Gastrocnemius medialis (tissue), 4 donors: ENCODE data around the gene CHDH. TPM values are rescaled to one million over a fixed set of nuclear protein-coding genes. Genes with fewer than 3 reads are reported as not detected.

Source experiments
- ATAC-seq, 2 donors: fragments of 150-250 bp; one replicate each; pipeline ENCODE4 v1.9.1; 2016
- DNase-seq, 2 donors: peaks; one replicate each; pipeline ENCODE4 v3.0.0-alpha.2; 2019
- H3K27ac ChIP-seq, 4 donors: fragments of 200-600 bp; sonication (generic); 1 replicate in 1 of 4; 2 replicates in 3 of 4; pipeline ENCODE4 v1.5.1; 2016 to 2018; ENCODE audit warnings: mild to moderate bottlenecking in 2 of 4, moderate library complexity in 1 of 4
- H3K27me3 ChIP-seq, 3 donors: fragments of 200-600 bp; sonication (generic) in 2 of 3; 1 replicate in 1 of 3; 2 replicates in 2 of 3; pipeline versions ENCODE4 v1.5.1 to v1.6.0; 2016 to 2019; ENCODE audit warnings: mild to moderate bottlenecking in 1 of 3, moderate library complexity in 1 of 3
- H3K36me3 ChIP-seq, 2 donors: fragments of 200-600 bp; sonication (generic) in 1 of 2; one replicate each; pipeline ENCODE4 v1.5.1; 2017 to 2018
- H3K4me1 ChIP-seq, 2 donors: fragments of 200-600 bp; sonication (generic) in 1 of 2; one replicate each; pipeline ENCODE4 v1.5.1; 2016 to 2017; ENCODE audit warnings: mild to moderate bottlenecking in 2 of 2
- H3K4me3 ChIP-seq, 4 donors: fragments of 200-600 bp; sonication (generic) in 3 of 4; 1 replicate in 1 of 4; 2 replicates in 3 of 4; pipeline ENCODE4 v1.5.1; 2016 to 2019; ENCODE audit warnings: mild to moderate bottlenecking in 2 of 4
- H3K9me3 ChIP-seq, 3 donors: fragments of 200-600 bp; sonication (generic) in 2 of 3; 1 replicate in 1 of 3; 2 replicates in 2 of 3; pipeline ENCODE4 v1.5.1; 2016 to 2019
- CTCF ChIP-seq, 5 experiments: fragments of 450-650 bp in 3 of 5; fragments of 200-600 bp in 2 of 5; sonication (generic) in 2 of 5; IDR thresholded peaks in 4 of 5; conservative IDR thresholded peaks in 1 of 5; 1 replicate in 4 of 5; 2 replicates in 1 of 5; pipeline ENCODE4 v1.5.1; 2016 to 2019; ENCODE audit warnings: antibody characterized with exemption in 5 of 5, mild to moderate bottlenecking in 3 of 5, moderate library complexity in 3 of 5
- POLR2A ChIP-seq, 2 donors: fragments of 450-650 bp; IDR thresholded peaks; one replicate each; pipeline ENCODE4 v1.6.1; 2017; ENCODE audit warnings: antibody characterized with exemption in 2 of 2, mild to moderate bottlenecking in 2 of 2, moderate library complexity in 2 of 2
- in situ Hi-C, 4 donors: fragments of 200-750 bp; cut with MboI; loops; one replicate each; pipeline versions ENCODE4 v1.15.0 to v1.8.0; 2017; ENCODE audit warnings: low sequenced_read_pairs in 4 of 4
- intact Hi-C: fragments of 100-400 bp; cut with DNase I; formaldehyde crosslinking; loops from one replicate; pipeline ENCODE4 v1.15.1; 2023; ENCODE audit warnings: low total_unique reads
- total RNA-seq, 4 donors: library from RNA; depleted of rRNA; stranded (reverse); fragments of >200 nt; gene quantifications; one replicate each; pipeline versions ENCODE4 v1.1.0 to v1.2.3, GENCODE V29; 2016

The CHDH gene
- total RNA-seq, 4 donors from 2014 or later, result 3.1 to 6.5 (median 3.6) TPM

GRCh38 chr3:53799338-53799865, 46.8 kb downstream of the CHDH start:
- H3K4me3 ChIP-seq, result no peak overlapping the region
- H3K9me3 ChIP-seq, result no peaks in the 10 kb centered on the region
- TF ChIP-seq POLR2A (IDR thresholded peaks at IDR 0.05) (no peak), CTCF (IDR thresholded peaks at IDR 0.05 in 4 of 5, conservative IDR thresholded peaks at IDR 0.05 in 1 of 5) (no peak)
- DNase-seq (no peak), ATAC-seq (no peak)
- no peaks in the 10 kb centered on the region for H3K4me1 ChIP-seq
- H3K27ac ChIP-seq, result no peak overlapping the region
- intact Hi-C loops, result no loop called here
- H3K27me3 ChIP-seq, result peaks cover 0 to 2% (median 0%) of the 10 kb centered on the region in 3 donors
- in situ Hi-C loops, result no loop called here
- no peaks in the 10 kb centered on the region for H3K36me3 ChIP-seq

GRCh38 chr3:53798144-53798543, 48.1 kb downstream of the CHDH start:
- ATAC-seq, result no peak
- Histone ChIP-seq H3K9me3 (no peaks in the 10 kb centered on the region), H3K27ac (no peak overlapping the region), H3K4me1 (no peaks in the 10 kb centered on the region), H3K36me3 (no peaks in the 10 kb centered on the region), H3K4me3 (no peak overlapping the region), H3K27me3 (peaks cover 0 to 2% (median 0%) of the 10 kb centered on the region in 3 donors)
- DNase-seq, result no peak
- intact Hi-C loops (no loop called here), in situ Hi-C loops (no loop called here)
- TF ChIP-seq CTCF (IDR thresholded peaks at IDR 0.05 in 4 of 5, conservative IDR thresholded peaks at IDR 0.05 in 1 of 5) (no peak), POLR2A (IDR thresholded peaks at IDR 0.05) (no peak)

GRCh38 chr3:53795789-53796560, 50.2 kb downstream of the CHDH start:
- no peak for DNase-seq
- TF ChIP-seq CTCF (IDR thresholded peaks at IDR 0.05 in 4 of 5, conservative IDR thresholded peaks at IDR 0.05 in 1 of 5), result no peak
- intact Hi-C loops (no loop called here), in situ Hi-C loops (no loop called here)
- Histone ChIP-seq H3K9me3 (no peaks in the 10 kb centered on the region), H3K4me3 (no peak overlapping the region), H3K27ac (no peak overlapping the region), H3K36me3 (no peaks in the 10 kb centered on the region), H3K4me1 (no peaks in the 10 kb centered on the region), H3K27me3 (peaks cover 0 to 2% (median 0%) of the 10 kb centered on the region in 3 donors)
- no peak for ATAC-seq

DNA sequence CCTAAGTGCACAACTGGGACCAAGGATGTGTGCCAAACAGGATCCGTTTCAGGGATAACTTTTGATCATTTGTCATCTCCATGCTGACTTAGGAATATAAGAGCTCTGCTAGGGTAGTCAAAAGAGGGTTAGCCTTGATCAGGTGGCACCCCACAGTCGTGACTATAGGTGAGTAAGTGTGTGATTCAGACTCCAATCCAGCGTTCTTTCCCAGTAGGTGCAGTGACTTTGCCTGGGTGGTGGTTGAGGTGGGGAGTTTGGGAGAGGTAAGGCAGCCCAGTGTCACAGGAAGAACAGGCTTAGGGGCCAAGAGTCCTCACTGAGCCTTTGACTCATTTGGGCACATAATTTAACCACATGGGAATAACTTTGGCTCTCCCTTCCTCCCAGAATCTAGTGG, 51.0 kb downstream of the CHDH start:
- Histone ChIP-seq H3K4me3 (no peak overlapping the region), H3K27me3 (peaks cover 0 to 2% (median 0%) of the 10 kb centered on the region in 3 donors), H3K36me3 (no peaks in the 10 kb centered on the region), H3K27ac (no peak overlapping the region), H3K4me1 (no peaks in the 10 kb centered on the region), H3K9me3 (no peaks in the 10 kb centered on the region)
- no peak for TF ChIP-seq CTCF (IDR thresholded peaks at IDR 0.05 in 4 of 5, conservative IDR thresholded peaks at IDR 0.05 in 1 of 5)
- TF ChIP-seq POLR2A (IDR thresholded peaks at IDR 0.05), result no peak
- ATAC-seq (no peak), DNase-seq (no peak)
- in situ Hi-C loops, result no loop called here
- intact Hi-C loops, result no loop called here
